GM10266 (cell line): ENCODE measurements around the gene OPA3.
"Not testable (repeated sequence)": the region's sequence is repeated elsewhere in the genome, so short reads cannot be mapped to it uniquely, and the experiment has no call there.

Source experiments
- DNase-seq: peaks from one replicate; pipeline ENCODE4 v3.0.0; 2012; ENCODE audit errors: extremely low spot score
- TF ChIP-seq, protein P1 (sequence below): IDR thresholded peaks from 2 replicates; pipeline ENCODE4 v1.5.1; 2012; ENCODE audit warnings: mild to moderate bottlenecking, low read depth; ENCODE audit not compliant: control insufficient read depth, insufficient read depth; ENCODE audit errors: missing control alignments

The OPA3 gene

DNA sequence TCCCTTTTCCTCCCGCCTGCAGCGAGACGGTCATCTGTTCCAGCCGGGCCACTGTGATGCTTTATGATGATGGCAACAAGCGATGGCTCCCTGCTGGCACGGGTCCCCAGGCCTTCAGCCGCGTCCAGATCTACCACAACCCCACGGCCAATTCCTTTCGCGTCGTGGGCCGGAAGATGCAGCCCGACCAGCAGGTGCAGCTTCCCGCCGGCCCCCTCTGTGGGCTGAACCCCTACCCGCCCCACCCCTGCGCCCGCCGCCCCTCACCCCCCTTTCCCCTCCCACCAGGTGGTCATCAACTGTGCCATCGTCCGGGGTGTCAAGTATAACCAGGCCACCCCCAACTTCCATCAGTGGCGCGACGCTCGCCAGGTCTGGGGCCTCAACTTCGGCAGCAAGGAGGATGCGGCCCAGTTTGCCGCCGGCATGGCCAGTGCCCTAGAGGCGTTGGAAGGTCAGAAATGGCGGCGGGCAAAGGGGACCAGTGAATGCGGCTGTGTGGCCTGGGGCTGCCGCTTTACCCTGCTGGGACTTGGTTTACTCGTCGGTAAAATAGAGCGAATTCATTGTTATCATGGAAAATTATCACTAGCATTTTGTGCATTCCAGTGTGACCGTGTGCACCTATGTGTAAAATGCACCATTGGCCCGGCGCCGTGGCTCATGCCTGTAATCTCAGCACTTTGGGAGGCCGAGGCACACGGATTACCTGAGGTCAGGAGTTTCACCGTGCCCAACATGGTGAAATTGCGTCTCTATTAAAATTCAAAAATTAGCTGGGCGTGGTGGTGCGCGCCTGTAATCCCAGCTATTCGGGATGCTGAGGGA is 66.7 kb downstream of the OPA3 start:
- TF ChIP-seq, protein P1, sequence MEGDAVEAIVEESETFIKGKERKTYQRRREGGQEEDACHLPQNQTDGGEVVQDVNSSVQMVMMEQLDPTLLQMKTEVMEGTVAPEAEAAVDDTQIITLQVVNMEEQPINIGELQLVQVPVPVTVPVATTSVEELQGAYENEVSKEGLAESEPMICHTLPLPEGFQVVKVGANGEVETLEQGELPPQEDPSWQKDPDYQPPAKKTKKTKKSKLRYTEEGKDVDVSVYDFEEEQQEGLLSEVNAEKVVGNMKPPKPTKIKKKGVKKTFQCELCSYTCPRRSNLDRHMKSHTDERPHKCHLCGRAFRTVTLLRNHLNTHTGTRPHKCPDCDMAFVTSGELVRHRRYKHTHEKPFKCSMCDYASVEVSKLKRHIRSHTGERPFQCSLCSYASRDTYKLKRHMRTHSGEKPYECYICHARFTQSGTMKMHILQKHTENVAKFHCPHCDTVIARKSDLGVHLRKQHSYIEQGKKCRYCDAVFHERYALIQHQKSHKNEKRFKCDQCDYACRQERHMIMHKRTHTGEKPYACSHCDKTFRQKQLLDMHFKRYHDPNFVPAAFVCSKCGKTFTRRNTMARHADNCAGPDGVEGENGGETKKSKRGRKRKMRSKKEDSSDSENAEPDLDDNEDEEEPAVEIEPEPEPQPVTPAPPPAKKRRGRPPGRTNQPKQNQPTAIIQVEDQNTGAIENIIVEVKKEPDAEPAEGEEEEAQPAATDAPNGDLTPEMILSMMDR, result no peak
- no peak for DNase-seq

DNA sequence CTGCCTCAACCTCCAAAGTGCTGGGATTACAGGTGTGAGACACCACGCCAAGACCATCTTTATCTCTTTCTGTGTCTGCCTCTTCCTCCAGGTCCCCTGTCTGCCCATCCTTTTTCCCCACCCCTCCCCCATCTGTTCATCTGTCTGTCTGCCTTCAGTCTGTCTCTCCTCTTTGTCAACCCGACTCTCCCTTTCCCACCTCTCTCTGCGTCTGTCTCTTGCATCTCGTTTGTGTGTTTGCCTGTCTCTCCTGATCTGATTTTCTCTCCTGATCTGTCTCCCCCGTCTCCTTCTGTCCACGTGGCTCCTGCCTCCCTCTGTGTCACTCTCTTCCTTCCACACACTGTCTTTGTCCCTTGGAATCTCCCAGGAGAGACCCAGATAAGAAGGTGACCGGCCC is 67.4 kb downstream of the OPA3 start:
- TF ChIP-seq, protein P1, result no peak
- DNase-seq, result no peak

DNA sequence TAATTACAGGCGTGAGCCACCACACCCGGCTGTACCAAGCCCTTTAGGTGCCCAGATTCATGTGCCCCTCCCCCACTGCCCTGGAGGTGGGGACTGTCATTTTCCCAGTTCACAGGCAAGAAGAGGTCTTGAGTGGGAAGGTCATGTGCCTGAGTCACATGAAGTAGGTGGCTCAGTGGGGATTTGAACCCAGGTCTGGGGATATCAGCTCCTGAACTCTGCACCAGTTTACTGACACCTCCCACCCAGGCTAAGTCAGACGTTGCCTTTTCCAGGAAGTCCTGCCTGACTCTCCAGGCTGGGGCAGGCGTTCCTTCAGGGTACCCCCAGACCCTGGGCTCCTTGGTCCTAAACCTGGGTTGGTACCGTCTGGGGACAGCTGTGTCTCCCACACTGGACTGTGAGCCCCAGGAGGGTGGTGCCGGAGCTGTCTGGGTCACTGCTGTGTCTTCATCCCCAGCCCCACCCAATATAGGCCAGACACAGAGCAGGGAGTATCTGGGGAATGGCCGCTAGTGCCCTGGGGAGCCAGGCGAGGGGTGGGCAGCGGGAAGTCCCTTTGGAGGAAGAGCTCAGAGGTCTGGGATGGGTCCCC is 68.7 kb downstream of the OPA3 start:
- no peak for DNase-seq

DNA sequence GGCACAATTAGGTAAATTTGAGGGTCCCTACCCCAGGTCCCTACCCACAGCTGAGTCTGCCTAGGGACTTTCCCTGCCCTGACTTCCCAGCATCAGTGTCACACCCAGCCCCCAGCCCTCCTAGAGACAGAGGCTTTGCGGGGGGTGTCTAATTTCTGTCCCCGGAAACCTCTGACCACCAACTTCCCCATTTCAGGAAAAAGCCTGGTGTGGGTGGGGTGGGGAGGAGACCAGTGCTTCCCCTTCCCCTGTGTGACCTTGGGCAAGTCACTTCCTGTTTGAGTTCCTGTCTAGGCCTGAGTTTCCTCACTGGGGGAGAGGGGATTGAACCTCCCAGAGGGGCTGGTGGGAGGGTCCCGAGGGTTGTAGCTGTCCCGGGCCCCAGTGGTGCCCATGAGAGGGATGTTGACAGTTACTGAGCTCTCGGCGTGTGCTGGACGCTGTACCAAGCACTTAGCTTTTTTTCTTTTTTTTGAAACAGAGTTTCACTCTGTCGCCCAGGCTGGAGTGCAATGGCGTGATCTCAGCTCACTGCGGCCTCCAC is 69.4 kb downstream of the OPA3 start:
- TF ChIP-seq, protein P1, result no peak
- DNase-seq, result peak; percentile 64

More for the DNA sequence above, 68.7 kb downstream of the OPA3 start:
- TF ChIP-seq, protein P1, result no peak

DNA sequence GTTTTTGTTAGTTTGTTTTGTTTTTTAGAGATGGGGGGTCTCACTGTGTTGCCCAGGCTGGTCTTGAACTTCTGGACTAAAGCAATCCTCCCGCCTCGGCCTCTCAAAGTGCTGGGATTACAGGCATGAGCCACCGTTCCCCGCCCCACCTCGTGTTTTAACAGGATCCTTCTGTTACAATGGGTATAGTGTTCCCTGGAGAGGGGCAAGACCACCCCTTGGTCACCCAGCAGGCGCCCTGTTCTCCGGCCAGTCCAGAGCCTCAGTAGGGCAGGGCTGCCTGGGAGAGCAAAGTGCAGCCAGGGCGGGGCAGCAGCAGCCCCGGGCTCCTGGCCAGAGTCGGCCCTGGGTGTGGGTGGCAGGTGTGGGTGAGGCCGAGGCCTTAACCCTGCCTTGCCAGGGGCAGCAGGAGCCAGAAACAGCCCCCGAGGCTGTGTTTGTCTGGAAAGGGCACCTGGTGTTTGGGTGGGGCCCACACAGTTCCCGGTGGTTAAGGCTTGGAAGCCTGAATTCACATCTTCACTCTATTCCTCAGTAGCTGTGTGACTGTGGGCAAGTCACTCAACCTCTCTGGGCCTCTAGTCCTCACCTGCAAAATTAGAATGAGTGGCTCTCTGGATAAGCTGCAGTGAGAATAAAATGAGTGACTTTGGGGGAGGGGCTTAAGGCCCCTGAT is 70.1 kb downstream of the OPA3 start:
- TF ChIP-seq, protein P1, result no peak
- no peak for DNase-seq

DNA sequence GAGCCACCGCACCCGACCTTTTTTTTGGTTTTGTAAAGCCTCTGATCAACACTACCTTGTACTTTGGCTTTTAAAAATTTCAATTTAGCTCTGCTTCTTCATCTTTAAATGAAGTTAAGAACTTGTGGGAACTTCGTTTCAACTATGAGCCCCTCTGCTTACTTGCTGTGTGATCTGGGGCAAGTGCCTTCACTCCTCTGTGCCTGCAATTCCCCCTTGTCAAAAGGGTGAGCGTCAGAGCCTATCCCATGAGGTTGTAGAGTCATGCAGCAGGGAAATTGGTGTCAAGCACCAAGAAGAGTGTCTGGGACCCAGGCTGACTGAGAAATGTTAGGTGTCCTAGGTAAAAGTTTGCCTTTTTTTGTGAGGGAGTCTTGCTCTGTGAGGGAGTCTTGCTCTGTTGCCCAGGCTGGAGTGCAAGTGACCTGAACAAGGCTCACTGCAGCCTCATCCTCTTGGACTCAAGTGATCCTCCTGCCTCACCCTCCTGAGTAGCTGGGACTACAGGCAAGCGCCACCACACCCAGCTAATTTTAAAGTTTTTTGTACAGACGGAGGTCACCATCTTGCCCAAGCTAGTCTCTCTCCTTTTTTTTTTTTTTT is 71.6 kb downstream of the OPA3 start:
- no peak for DNase-seq
- TF ChIP-seq, protein P1, result no peak

DNA sequence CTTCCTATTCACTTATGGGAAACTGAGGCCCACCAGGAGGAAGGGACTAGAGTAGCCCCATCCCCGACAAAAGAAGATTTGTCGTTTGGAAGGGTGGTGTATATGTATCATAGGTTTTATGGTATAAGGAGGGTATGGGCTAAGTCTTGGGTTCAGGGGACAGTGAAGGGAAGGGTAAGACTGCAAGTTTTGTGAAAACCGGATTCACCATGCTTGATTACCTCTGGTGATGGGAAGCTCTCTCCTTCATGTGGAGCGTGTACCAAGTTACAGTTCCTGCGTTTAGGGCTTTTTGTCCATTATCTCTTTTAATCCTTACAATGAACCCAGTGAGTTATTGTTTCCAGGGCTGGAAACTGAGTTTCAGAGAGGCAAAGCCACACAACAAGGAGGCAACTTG is 73.5 kb downstream of the OPA3 start:
- TF ChIP-seq, protein P1, result no peak
- no peak for DNase-seq

DNA sequence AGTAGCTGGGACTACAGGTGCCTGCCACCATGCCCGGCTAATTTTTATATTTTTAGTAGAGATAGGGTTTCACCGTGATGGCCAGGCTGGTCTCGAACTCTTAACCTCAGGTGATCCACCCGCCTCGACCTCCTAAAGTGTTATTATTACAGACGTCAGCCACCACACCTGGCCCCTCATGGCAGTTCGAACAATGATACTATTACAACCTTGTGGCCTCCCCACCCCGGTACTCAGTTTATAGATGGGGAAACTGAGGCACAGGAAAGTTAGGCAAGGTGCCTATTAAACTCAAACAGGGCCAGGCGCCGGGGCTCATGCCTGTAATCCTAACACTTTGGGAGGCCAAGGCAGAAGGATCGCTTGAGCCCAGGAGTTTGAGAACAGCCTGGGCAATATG is 74.2 kb downstream of the OPA3 start:
- not testable (repeated sequence) for DNase-seq
